CD8-positive, alpha-beta memory T cell (primary cell): ENCODE measurements around the gene CORIN. TPM values are rescaled to one million over a fixed set of nuclear protein-coding genes. Genes with fewer than 3 reads are reported as not detected.

Source experiments
- CTCF ChIA-PET: fragments of 350-600 bp; sonication (Branson Sonifier 250); formaldehyde crosslinking; loops from one replicate; lab custom pipeline; 2021; ENCODE audit warnings: antibody characterized with exemption; lab: Charles Lee
- POLR2A ChIA-PET: fragments of 350-600 bp; sonication (Branson Sonifier 250); formaldehyde crosslinking; loops from one replicate; lab custom pipeline; 2021; ENCODE audit warnings: antibody characterized with exemption; lab: Charles Lee
- DNase-seq, 5 donors: peaks; one replicate each; pipeline versions ENCODE4 v3.0.0 to v3.0.0-alpha.2; 2020 to 2022; ENCODE audit warnings: mixed read lengths in 1 of 5
- H3K27ac ChIP-seq: one replicate; pipeline ENCODE4 v1.7.0; 2013; ENCODE audit warnings: low read depth, mild to moderate bottlenecking, low read length, moderate library complexity
- H3K27me3 ChIP-seq: 2 replicates; pipeline ENCODE4 v1.7.0; 2013; ENCODE audit warnings: low read length, mild to moderate bottlenecking; ENCODE audit not compliant: insufficient read depth, poor library complexity, severe bottlenecking
- H3K36me3 ChIP-seq: 2 replicates; pipeline ENCODE4 v1.7.0; 2013; ENCODE audit warnings: mild to moderate bottlenecking, low read length, moderate library complexity; ENCODE audit not compliant: insufficient read depth
- H3K4me1 ChIP-seq: 2 replicates; pipeline ENCODE4 v1.7.0; 2013; ENCODE audit warnings: mild to moderate bottlenecking, low read length, moderate library complexity; ENCODE audit not compliant: insufficient read depth
- H3K4me3 ChIP-seq: 2 replicates; pipeline ENCODE4 v1.7.0; 2013; ENCODE audit warnings: mild to moderate bottlenecking, low read length
- H3K9me3 ChIP-seq: 2 replicates; pipeline ENCODE4 v1.7.0; 2013; ENCODE audit warnings: mild to moderate bottlenecking, low read length
- H3K27ac Mint-ChIP-seq, 8 donors: one replicate each; pipeline ENCODE4 v1.8.0; 2020 to 2021; ENCODE audit warnings: mixed read lengths in 8 of 8, mild to moderate bottlenecking in 6 of 8, inconsistent platforms in 3 of 8, moderate library complexity in 3 of 8
- H3K27me3 Mint-ChIP-seq, 2 donors: one replicate each; pipeline ENCODE4 v1.8.0; 2020 to 2021; ENCODE audit warnings: mixed read lengths in 2 of 2, mild to moderate bottlenecking in 1 of 2, moderate library complexity in 1 of 2
- H3K36me3 Mint-ChIP-seq, 3 donors: one replicate each; pipeline ENCODE4 v1.8.0; 2020 to 2021; ENCODE audit warnings: mixed read lengths in 3 of 3, inconsistent platforms in 1 of 3, mild to moderate bottlenecking in 1 of 3
- H3K4me1 Mint-ChIP-seq, 3 donors: one replicate each; pipeline ENCODE4 v1.8.0; 2020 to 2021; ENCODE audit warnings: mixed read lengths in 3 of 3, inconsistent platforms in 1 of 3, mild to moderate bottlenecking in 1 of 3
- H3K4me3 Mint-ChIP-seq, 7 donors: one replicate each; pipeline ENCODE4 v1.8.0; 2020 to 2021; ENCODE audit warnings: mixed read lengths in 7 of 7, mild to moderate bottlenecking in 6 of 7, moderate library complexity in 4 of 7, inconsistent platforms in 2 of 7
- H3K9me3 Mint-ChIP-seq, 5 donors: one replicate each; pipeline ENCODE4 v1.8.0; 2020 to 2022; ENCODE audit warnings: mixed read lengths in 5 of 5, mild to moderate bottlenecking in 3 of 5, moderate library complexity in 2 of 5, inconsistent platforms in 1 of 5
- polyA plus RNA-seq: library from polyadenylated mRNA; unstranded; fragments of 300-500 nt; fragmentation: Illumina TruSeq; gene quantifications from one replicate; pipeline ENCODE4 v1.2.3, GENCODE V29; 2021
- total RNA-seq, 2 experiments: library from RNA; stranded (reverse); gene quantifications; one replicate each; pipeline ENCODE4 v1.2.3, GENCODE V29; 2021

CORIN gene
- total and polyA plus RNA-seq, 3 experiments from 2014 or later: 0.04 to 0.11 (median 0.06) TPM

DNA sequence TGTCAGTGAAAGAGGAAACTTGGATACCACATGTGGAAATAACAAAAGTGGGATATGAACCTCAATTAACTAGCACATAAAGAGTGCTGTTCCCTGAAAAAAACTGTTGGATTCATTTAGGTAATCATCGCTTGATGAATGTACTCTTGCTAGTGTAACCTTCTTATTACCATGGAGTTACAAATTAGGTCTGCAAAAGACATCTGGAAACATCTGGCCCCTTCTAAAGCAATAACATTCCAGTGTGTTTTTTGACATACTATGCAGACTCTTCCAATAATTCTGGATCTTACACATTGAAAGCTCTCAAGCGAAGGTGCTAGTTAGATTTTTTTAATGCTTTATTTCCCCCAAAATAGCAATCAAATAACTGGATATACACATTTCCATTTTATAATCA lies 218.2 kb downstream of the CORIN start:
- H3K9me3 Mint-ChIP-seq: peaks cover 0 to 4% (median 0%) of the 10 kb centered on the region in 5 donors
- POLR2A ChIA-PET: no interaction called here
- peaks cover 0 to 3% of the 10 kb centered on the region in 2 donors for H3K27me3 Mint-ChIP-seq
- H3K4me3 Mint-ChIP-seq: no peak overlapping the region
- peaks cover 0 to 5% (median 0%) of the 10 kb centered on the region in 3 donors for H3K36me3 Mint-ChIP-seq
- DNase-seq: no peak
- Histone ChIP-seq H3K36me3 (no peaks in the 10 kb centered on the region), H3K9me3 (no peaks in the 10 kb centered on the region), H3K27ac (no peak overlapping the region), H3K4me3 (no peak overlapping the region), H3K27me3 (no peaks in the 10 kb centered on the region), H3K4me1 (no peaks in the 10 kb centered on the region)
- H3K27ac Mint-ChIP-seq: no peak overlapping the region
- CTCF ChIA-PET: no interaction called here
- no peaks in the 10 kb centered on the region for H3K4me1 Mint-ChIP-seq

- DNase-seq: no peak
- Histone ChIP-seq H3K9me3 (no peaks in the 10 kb centered on the region), H3K4me3 (no peak overlapping the region), H3K4me1 (no peaks in the 10 kb centered on the region), H3K27me3 (no peaks in the 10 kb centered on the region), H3K27ac (no peak overlapping the region), H3K36me3 (no peaks in the 10 kb centered on the region)
- Mint-ChIP-seq H3K27ac (no peak overlapping the region), H3K4me3 (no peak overlapping the region), H3K4me1 (no peaks in the 10 kb centered on the region), H3K9me3 (peaks cover 0 to 4% (median 0%) of the 10 kb centered on the region in 5 donors), H3K36me3 (peaks cover 0 to 1% (median 0%) of the 10 kb centered on the region in 3 donors), H3K27me3 (peaks cover 4 to 6% of the 10 kb centered on the region in 2 donors)
- CTCF ChIA-PET: no interaction called here
- POLR2A ChIA-PET: no interaction called here
These were observed 220.3 kb downstream of the CORIN start for GRCh38 chr4:47617607-47618006.

- Histone ChIP-seq H3K27me3 (no peaks in the 10 kb centered on the region), H3K9me3 (no peaks in the 10 kb centered on the region), H3K4me3 (no peak overlapping the region), H3K36me3 (no peaks in the 10 kb centered on the region), H3K27ac (no peak overlapping the region), H3K4me1 (no peaks in the 10 kb centered on the region)
- H3K4me3 Mint-ChIP-seq: no peak overlapping the region
- CTCF ChIA-PET: no interaction called here
- H3K27me3 Mint-ChIP-seq: peaks cover 7% of the 10 kb centered on the region in 2 donors
- no peaks in the 10 kb centered on the region for H3K36me3 Mint-ChIP-seq
- DNase-seq: no peak
- POLR2A ChIA-PET: no interaction called here
- peaks cover 0 to 6% (median 0%) of the 10 kb centered on the region in 5 donors for H3K9me3 Mint-ChIP-seq
- H3K4me1 Mint-ChIP-seq: no peaks in the 10 kb centered on the region
- H3K27ac Mint-ChIP-seq: no peak overlapping the region
These were observed 222.5 kb downstream of the CORIN start for GRCh38 chr4:47615385-47615784.

- CTCF ChIA-PET: no interaction called here
- H3K27ac Mint-ChIP-seq: no peak overlapping the region
These were observed 225.5 kb downstream of the CORIN start for GRCh38 chr4:47612116-47613023.

DNA sequence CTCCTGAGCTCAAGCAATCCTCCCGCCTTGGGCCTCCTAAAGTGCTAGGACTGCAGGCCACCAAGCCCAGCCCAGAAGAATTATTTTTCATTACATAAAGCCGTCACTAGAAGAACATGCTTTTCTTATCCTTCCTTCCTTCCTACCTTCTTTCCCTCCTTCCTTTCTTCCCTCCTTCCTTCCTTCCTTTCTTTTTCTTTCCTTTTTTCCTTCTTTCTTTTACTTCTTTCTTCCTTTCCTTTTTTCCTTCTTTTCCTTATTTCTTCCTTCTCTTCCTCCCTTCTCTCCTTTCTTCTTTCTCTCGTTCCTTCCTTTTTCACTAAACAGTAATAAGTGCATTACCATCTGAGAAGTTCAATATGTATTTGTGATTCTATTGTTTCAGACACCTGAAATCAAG lies 231.4 kb downstream of the CORIN start:
- peaks cover 0 to 3% (median 0%) of the 10 kb centered on the region in 5 donors for H3K9me3 Mint-ChIP-seq
- Histone ChIP-seq H3K36me3 (no peaks in the 10 kb centered on the region), H3K27me3 (no peaks in the 10 kb centered on the region), H3K27ac (no peak overlapping the region), H3K4me1 (no peaks in the 10 kb centered on the region), H3K9me3 (no peaks in the 10 kb centered on the region), H3K4me3 (no peak overlapping the region)
- H3K4me3 Mint-ChIP-seq: no peak overlapping the region
- POLR2A ChIA-PET: no interaction called here
- no peaks in the 10 kb centered on the region for H3K27me3 Mint-ChIP-seq
- CTCF ChIA-PET: no interaction called here
- no peak for DNase-seq
- H3K4me1 Mint-ChIP-seq: no peaks in the 10 kb centered on the region
- no peak overlapping the region for H3K27ac Mint-ChIP-seq
- peaks cover 0 to 1% (median 0%) of the 10 kb centered on the region in 3 donors for H3K36me3 Mint-ChIP-seq

More at GRCh38 chr4:47612116-47613023, 225.5 kb downstream of the CORIN start:
- H3K4me3 Mint-ChIP-seq: no peak overlapping the region
- H3K36me3 ChIP-seq: no peaks in the 10 kb centered on the region
- no peaks in the 10 kb centered on the region for H3K4me1 Mint-ChIP-seq
- H3K36me3 Mint-ChIP-seq: no peaks in the 10 kb centered on the region
- no peak overlapping the region for H3K27ac ChIP-seq
- H3K4me3 ChIP-seq: no peak overlapping the region
- H3K9me3 Mint-ChIP-seq: peaks cover 0 to 6% (median 0%) of the 10 kb centered on the region in 5 donors
- POLR2A ChIA-PET: no interaction called here
- DNase-seq: no peak
- H3K27me3 ChIP-seq: no peaks in the 10 kb centered on the region
- H3K9me3 ChIP-seq: no peaks in the 10 kb centered on the region
- peaks cover 3 to 7% of the 10 kb centered on the region in 2 donors for H3K27me3 Mint-ChIP-seq
- H3K4me1 ChIP-seq: no peaks in the 10 kb centered on the region

GRCh38 chr4:47598896-47599295 lies 239.0 kb downstream of the CORIN start:
- Mint-ChIP-seq H3K27ac (no peak overlapping the region), H3K9me3 (peaks cover 0 to 3% (median 0%) of the 10 kb centered on the region in 5 donors), H3K4me1 (no peaks in the 10 kb centered on the region), H3K27me3 (no peaks in the 10 kb centered on the region), H3K4me3 (no peak overlapping the region), H3K36me3 (no peaks in the 10 kb centered on the region)
- ChIA-PET CTCF (no interaction called here), POLR2A (no interaction called here)
- Histone ChIP-seq H3K27ac (no peak overlapping the region), H3K9me3 (no peaks in the 10 kb centered on the region), H3K27me3 (no peaks in the 10 kb centered on the region), H3K4me3 (no peak overlapping the region), H3K4me1 (no peaks in the 10 kb centered on the region), H3K36me3 (no peaks in the 10 kb centered on the region)
- DNase-seq: no peak

DNA sequence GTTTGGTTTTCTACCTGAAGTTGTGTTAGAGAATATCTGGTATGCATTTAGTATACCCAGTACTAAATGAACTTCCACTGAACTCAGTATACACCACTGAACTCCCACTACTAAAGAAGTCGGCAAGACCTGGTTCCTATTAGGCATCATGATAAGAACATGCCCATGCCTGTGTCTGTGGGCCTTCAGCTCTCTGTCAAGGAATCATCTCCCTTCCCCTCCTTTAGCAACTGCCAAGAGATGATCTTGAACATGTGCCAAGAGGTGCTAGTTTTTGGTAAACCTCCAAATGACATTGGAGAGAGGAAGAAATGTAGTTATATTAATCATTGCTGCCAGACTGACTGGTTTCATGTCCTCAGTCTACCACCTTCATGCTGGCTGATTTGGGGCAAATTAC lies 239.5 kb downstream of the CORIN start:
- Histone ChIP-seq H3K4me1 (no peaks in the 10 kb centered on the region), H3K36me3 (no peaks in the 10 kb centered on the region), H3K4me3 (no peak overlapping the region), H3K27me3 (no peaks in the 10 kb centered on the region), H3K9me3 (no peaks in the 10 kb centered on the region), H3K27ac (no peak overlapping the region)
- no peaks in the 10 kb centered on the region for H3K4me1 Mint-ChIP-seq
- no peaks in the 10 kb centered on the region for H3K27me3 Mint-ChIP-seq
- peaks cover 0 to 3% (median 0%) of the 10 kb centered on the region in 5 donors for H3K9me3 Mint-ChIP-seq
- POLR2A ChIA-PET: no interaction called here
- CTCF ChIA-PET: no interaction called here
- no peak for DNase-seq
- no peak overlapping the region for H3K27ac Mint-ChIP-seq
- no peak overlapping the region for H3K4me3 Mint-ChIP-seq
- H3K36me3 Mint-ChIP-seq: no peaks in the 10 kb centered on the region

GRCh38 chr4:47597696-47598095 lies 240.2 kb downstream of the CORIN start:
- Histone ChIP-seq H3K36me3 (no peaks in the 10 kb centered on the region), H3K27ac (no peak overlapping the region), H3K9me3 (no peaks in the 10 kb centered on the region), H3K4me3 (no peak overlapping the region), H3K4me1 (no peaks in the 10 kb centered on the region), H3K27me3 (no peaks in the 10 kb centered on the region)
- no peak overlapping the region for H3K4me3 Mint-ChIP-seq
- H3K36me3 Mint-ChIP-seq: peaks cover 0 to 3% (median 0%) of the 10 kb centered on the region in 3 donors
- ChIA-PET POLR2A (no interaction called here), CTCF (no interaction called here)
- no peaks in the 10 kb centered on the region for H3K9me3 Mint-ChIP-seq
- H3K27me3 Mint-ChIP-seq: no peaks in the 10 kb centered on the region
- H3K4me1 Mint-ChIP-seq: no peaks in the 10 kb centered on the region
- H3K27ac Mint-ChIP-seq: no peak overlapping the region
- no peak for DNase-seq
